Measurements from ENCODE around the gene CRYBA2. TPM values are rescaled to one million over a fixed set of nuclear protein-coding genes. Genes with fewer than 3 reads are reported as not detected.

The CRYBA2 gene, protein sequence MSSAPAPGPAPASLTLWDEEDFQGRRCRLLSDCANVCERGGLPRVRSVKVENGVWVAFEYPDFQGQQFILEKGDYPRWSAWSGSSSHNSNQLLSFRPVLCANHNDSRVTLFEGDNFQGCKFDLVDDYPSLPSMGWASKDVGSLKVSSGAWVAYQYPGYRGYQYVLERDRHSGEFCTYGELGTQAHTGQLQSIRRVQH
- not detected in 2 replicates for total RNA-seq (2014; rRNA removed; shearing (Covaris generic); ENCODE audit: low replicate concordance)

DNA sequence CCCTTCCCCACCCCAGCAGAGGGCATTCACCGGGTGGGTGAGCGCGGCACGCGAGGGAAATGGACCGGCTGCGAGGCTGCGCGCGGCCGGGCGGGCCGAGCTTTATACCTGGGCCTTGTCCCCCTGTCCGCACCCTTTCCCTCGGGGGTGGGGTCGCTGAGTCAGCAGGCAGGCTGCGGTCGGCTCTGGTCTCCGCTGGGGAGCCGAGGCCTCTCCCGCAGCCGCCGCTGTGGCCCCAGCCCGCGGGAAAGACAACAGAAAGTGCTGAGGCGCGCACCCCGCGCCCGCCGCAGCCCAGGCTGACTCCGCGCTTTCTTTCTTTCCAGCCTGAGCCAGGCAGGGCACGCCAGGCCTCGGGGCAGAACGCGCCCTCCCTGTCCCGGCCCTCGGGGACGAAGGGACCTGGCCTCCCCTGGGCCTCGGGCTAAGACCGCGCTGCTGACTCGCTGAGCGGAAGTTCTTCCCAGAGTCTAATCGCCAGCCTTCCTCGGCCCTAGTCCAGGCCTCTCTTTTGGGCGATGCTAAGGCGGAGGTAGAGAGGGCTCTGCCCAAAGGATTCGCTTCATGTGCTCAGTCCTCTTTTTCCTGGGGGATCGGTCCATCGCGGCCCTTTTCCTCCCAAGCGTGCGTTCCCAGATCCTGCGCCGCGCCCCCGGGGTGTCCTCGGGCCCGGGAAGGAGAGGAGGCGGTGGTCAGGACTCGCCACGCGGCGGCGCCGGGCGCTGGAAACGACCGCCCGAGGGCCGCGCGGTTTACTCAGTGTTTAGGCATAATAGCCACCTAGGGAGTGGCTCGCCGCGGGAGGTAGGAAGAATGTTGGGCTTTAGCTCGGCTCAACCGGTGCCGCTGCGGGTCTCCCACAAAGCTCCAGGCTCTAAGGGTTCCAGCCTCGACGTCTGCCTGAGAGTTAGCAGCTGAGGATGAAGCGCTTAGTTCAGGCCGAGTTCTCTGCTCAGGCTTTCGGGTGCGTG lies at the start of gene CRYBA2:
CRYBA2 (minus strand) TSS at position 78 of the 971 bp plus-strand sequence. CDS start 246 bp downstream, outside the sequence.
- Histone ChIP-seq H3K27me3 (peaks cover 3% of the 10 kb centered on the region; the same call in 1 of the 2 replicates), H3K4me3 (no peak within 1 kb of the TSS), H3K36me3 (no peaks in the 10 kb centered on the region), H3K9me3 (no peaks in the 10 kb centered on the region)
- DNase-seq, result no peak

DNA sequence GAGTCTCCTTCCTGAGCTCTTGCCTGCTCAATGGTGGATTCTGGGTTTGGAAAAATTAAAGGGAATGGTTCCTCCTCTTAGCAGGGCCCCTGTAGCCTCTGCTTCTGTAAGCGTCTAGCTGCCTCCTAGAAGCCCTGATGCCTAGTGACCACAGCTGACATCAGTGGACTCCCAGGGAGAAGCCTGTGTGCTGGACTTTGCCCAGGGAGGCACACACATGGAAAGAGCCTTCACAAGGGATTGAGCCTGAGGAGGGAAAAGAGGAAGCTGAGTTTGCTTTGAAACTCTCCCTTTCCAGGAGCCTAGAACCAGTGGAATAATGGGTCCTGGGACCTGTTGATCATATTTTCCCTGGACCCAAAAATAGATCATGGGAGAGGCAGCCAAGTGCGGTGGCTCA lies 49.5 kb upstream of the CRYBA2 start:
- no peak for DNase-seq
- H3K4me3 ChIP-seq, result no peak overlapping the region
- H3K36me3 ChIP-seq, result no peaks in the 10 kb centered on the region
- H3K27me3 ChIP-seq, result peaks cover 31% of the 10 kb centered on the region
- no peaks in the 10 kb centered on the region for H3K9me3 ChIP-seq

DNA sequence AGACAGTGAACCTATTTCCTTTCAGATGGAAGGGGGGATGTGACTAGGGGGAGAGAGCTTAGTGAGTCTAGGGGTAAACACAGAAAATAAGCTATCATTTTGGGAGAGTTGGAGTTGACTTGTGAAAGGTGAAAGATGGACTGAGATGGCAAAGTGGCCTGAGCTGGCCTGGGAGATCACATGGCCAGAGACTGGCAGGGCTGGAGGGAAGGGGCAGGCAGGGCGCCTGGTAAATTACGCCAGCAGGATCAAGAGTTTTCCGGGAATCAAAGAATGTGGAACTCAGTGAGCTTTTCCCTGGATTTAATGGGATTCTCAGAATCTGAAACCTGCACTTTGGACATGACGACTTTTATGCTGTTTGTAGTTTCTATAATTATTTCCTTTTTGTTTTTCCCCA lies 48.9 kb upstream of the CRYBA2 start:
- DNase-seq, result no peak
- Histone ChIP-seq H3K4me3 (no peak overlapping the region), H3K27me3 (peaks cover 31% of the 10 kb centered on the region), H3K36me3 (no peaks in the 10 kb centered on the region), H3K9me3 (no peaks in the 10 kb centered on the region)

DNA sequence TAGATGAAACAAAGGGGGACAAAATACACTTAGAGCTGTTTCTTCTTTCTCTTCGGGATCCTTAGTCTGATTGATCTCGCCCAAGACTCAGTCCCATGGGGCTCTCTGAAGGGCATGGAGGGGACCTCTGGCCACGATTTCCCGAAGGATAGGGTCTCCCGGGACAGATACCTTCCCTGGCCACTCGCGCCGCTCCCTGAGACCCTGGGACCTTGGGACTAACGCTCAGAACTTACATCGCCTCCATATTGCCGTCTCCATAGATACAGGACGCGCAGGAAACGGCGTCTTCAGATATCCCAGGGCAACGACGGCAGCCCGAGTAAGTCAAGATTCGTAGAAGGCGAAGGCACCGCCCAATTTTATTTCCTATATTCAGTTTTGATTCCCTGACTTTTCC lies 48.0 kb upstream of the CRYBA2 start, which contains the start of gene CFAP65:
CFAP65 (minus strand) TSS at position 265 of the 400 bp plus-strand sequence. CDS start 2,468 bp downstream, outside the sequence.
- Histone ChIP-seq H3K27me3 (peaks cover 31% of the 10 kb centered on the region), H3K9me3 (no peaks in the 10 kb centered on the region), H3K36me3 (no peaks in the 10 kb centered on the region), H3K4me3 (peak within 1 kb of the TSS; percentile 46)
- DNase-seq, result peak; percentile 38

DNA sequence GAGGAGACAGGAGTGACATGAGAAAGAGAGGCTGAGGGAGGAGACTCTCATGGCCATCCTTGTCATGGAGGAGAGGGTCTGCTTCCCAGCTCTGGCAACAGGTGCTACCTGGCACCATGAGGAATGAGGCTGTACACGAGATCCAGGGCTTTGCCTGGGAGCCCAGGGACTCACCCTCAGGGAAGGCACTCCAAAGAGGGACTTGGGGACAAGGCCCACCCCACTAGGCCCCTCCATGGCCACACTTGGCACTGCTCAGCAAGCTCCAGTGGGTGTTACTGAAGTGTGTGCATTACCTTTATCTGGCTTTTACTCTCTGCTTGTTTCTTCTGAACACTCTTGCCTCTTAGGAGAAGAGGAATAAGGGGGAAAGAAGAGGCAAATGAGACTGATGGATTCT lies 45.4 kb upstream of the CRYBA2 start:
- H3K36me3 ChIP-seq, result no peaks in the 10 kb centered on the region
- H3K27me3 ChIP-seq, result peaks cover 40% of the 10 kb centered on the region
- DNase-seq, result no peak

DNA sequence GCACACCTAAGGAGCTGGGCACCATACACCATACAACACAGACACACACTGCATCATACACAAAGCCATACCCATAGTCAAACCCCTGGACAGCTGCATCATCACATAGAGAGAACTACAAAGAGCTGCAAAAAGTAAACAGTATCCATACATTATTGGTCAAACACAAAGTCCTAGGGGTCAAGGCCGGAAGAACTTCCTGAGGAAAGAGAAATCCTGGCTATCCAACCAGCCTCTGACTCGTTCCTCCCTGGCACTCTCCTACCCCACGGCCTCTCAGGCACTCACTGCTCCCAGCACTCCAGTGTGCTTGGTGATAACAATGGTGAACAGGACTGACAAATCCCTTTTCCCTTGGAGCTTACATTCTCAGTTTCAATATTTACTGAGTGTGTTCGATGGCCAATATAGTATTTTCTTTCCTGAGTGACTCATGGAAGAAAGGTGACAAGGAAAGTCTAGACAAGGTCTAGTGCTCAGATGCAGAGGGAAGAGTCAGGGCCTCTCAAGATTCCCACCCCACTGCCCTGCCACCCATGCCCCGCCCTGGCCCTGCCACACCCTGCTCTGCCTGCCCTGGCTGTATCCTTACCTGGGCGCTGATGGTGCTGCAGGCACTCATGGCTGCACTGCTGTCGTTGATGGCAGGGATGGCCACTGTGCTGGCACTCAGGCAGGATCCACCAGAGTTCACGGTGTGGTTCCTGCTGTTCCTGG lies 44.7 kb upstream of the CRYBA2 start:
- no peak for DNase-seq
- Histone ChIP-seq H3K9me3 (no peaks in the 10 kb centered on the region), H3K27me3 (peaks cover 39% of the 10 kb centered on the region), H3K4me3 (no peak overlapping the region), H3K36me3 (no peaks in the 10 kb centered on the region)

More for the DNA sequence above, 45.4 kb upstream of the CRYBA2 start:
- no peak overlapping the region for H3K4me3 ChIP-seq
- H3K9me3 ChIP-seq, result no peaks in the 10 kb centered on the region

DNA sequence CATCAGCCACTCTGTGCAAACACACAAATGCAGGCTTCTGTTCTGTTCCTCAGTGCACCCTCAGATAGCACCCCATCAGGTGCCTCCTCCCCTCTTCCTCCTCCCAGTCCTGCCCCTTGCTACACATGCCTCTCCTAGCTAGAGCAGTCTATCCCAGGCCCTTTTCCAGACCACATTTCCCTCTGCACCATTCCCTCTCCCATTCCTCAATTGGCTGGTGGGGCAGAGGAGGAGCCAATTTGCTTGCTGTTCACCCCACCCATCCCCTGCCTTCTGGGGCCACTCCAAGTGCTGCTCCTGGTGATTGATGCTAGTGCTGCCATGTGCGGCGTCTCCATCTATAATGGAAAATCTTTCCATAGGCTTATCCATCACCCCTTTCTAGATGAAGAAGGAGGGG lies 42.7 kb upstream of the CRYBA2 start:
- no peak for DNase-seq
- no peaks in the 10 kb centered on the region for H3K9me3 ChIP-seq
- H3K27me3 ChIP-seq, result peaks cover 24% of the 10 kb centered on the region
- H3K4me3 ChIP-seq, result no peak overlapping the region
- H3K36me3 ChIP-seq, result no peaks in the 10 kb centered on the region

DNA sequence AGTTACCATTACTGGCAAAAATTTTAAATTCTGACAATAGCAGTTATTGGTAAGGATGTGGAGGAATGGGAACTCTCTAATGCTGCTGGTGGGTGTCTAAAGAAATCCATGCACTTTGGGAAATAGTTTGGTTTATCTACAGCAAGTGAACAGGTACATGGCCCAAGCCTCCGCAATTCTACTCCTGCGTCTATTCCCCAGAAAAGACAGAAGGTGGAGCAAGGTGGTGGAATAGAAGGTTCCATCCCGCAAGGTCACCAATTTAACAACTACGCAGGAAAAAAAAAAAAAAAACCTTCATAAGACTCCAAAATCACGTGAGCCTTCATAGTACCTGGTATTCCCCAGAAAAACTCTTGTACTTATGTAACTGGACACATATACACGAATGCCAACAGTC lies 41.6 kb upstream of the CRYBA2 start:
- H3K9me3 ChIP-seq, result no peaks in the 10 kb centered on the region
- H3K4me3 ChIP-seq, result no peak overlapping the region
- no peak for DNase-seq
- H3K27me3 ChIP-seq, result peaks cover 15% of the 10 kb centered on the region
- no peaks in the 10 kb centered on the region for H3K36me3 ChIP-seq

DNA sequence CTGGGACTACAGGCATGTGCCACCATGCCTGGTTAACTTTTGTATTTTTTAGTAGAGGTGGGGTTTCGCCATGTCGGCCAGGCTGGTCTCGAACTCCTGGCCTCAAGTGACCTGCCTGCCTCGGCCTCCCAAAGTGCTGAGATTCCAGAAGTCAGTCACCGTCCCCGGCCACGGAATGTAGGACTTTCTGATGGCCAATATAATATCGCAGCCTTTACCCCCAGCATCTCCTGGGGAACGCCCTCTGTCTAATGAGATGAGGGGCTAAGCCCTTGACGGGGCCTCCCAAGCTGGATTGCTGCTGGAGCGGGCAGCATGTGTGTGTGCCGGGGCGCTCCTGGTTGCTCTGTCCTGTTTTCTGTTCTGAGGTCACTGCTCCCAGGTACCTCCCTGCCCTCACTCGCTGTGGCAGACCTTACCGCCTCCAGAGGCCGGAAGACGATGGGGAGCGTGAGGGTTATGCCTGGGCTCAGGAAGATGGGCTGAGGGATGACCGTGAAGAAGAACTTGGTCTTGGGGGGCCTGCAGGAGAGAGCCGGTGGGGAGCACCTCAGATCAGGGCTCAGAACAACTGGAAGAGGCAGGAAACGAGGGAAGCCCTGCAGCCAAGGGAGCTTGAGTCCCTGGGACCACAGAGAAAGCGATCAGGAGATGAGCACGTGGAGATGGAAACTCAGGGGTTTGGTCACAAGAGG lies 39.0 kb upstream of the CRYBA2 start:
- no peak for DNase-seq
- H3K27me3 ChIP-seq, result peaks cover 15% of the 10 kb centered on the region

DNA sequence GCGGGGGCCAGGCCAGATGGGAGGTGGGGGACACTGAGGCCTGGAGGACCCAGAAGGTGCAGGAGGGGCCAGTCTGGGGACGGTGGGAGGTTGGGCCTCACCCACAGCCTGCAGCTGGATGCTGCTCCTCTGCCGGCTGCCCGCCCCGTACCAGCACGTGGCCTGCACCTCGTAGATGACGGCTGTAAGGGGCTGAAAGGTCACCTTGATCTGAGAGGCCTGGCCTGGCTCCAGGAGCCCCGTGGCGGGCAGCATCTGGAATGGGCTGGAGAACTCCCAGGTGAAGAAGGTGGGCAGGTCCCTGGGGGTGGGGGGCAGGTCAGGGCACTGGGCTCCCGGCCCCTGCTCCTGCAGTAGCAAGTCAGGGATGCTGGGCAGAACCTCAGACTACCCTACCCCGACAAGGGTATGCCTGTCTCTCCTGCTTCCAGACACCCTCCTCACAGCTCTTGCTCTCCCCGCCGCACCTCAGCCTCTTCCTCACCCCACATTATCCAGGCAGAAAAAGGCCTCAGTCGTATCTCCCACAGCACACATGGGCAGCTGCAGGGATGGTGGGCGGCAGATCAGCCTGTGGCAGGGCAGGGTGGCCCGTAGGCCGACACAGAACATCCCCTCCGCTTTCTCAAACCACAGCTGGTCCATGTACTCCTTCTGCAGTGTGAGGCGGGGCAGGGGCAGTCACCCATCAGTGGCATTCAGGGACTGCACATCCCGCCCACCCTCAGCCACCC lies 38.0 kb upstream of the CRYBA2 start:
- Histone ChIP-seq H3K9me3 (no peaks in the 10 kb centered on the region), H3K36me3 (no peaks in the 10 kb centered on the region), H3K4me3 (no peak overlapping the region), H3K27me3 (peaks cover 15% of the 10 kb centered on the region)
- no peak for DNase-seq

More for the DNA sequence above, 39.0 kb upstream of the CRYBA2 start:
- Histone ChIP-seq H3K9me3 (no peaks in the 10 kb centered on the region), H3K36me3 (no peaks in the 10 kb centered on the region), H3K4me3 (no peak overlapping the region)

DNA sequence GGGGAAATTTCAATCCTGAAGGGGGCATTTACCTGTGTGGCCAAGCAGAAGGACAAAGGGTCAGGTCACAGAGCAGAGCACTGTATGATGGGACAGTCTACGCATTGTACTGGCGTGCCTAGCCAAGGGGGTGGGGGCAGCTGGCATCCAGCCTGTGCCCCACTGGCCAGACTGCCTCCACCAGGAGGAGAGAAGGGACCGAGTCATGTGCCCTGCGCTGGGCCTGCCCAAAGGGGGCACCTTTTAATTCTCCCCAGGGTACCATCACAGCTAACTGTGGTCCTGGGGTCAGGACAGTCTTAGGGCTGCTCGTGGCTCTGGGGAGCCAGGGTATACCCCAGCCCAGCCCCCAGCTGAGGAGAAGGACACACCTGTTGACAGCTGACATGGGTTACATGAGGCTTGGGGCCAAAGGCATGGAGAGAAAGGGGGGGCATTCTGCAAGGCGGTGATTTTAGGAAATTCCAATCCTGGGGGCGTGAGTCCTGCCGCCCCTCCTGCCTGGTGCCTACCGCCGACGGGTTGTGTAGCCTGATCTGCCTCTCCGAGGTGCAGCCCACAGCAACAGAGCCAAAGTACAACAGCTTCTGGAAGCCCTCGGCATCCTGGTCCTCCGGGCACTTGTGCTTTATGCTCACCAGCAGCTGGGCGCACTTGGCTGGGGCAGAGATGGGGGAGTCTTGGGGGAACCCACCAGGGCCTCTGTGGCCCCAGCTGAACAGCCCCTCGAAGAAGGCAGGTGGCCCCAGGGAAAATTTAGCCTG lies 37.1 kb upstream of the CRYBA2 start:
- Histone ChIP-seq H3K9me3 (no peaks in the 10 kb centered on the region), H3K4me3 (no peak overlapping the region), H3K27me3 (peaks cover 15% of the 10 kb centered on the region), H3K36me3 (no peaks in the 10 kb centered on the region)
- DNase-seq, result no peak

DNA sequence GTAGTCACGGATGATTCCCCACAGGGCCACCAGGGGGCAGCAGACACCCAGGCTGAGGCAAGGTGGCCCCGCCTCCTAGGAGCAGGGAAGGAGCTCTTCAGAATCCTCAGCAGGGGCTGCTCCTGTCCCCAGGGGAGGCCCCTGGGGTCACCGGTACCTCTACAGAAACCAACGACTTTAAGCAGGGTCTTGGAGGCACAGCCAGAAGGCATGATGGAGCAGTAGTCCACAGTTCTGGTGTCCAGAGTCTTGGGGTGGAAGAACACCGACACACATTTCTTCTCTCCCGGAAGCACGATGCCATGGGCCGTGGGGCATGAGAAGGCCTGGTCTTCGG lies 36.6 kb upstream of the CRYBA2 start:
- Histone ChIP-seq H3K9me3 (no peaks in the 10 kb centered on the region), H3K27me3 (peaks cover 13% of the 10 kb centered on the region), H3K36me3 (no peaks in the 10 kb centered on the region), H3K4me3 (no peak overlapping the region)
- peak; percentile 64 for DNase-seq

DNA sequence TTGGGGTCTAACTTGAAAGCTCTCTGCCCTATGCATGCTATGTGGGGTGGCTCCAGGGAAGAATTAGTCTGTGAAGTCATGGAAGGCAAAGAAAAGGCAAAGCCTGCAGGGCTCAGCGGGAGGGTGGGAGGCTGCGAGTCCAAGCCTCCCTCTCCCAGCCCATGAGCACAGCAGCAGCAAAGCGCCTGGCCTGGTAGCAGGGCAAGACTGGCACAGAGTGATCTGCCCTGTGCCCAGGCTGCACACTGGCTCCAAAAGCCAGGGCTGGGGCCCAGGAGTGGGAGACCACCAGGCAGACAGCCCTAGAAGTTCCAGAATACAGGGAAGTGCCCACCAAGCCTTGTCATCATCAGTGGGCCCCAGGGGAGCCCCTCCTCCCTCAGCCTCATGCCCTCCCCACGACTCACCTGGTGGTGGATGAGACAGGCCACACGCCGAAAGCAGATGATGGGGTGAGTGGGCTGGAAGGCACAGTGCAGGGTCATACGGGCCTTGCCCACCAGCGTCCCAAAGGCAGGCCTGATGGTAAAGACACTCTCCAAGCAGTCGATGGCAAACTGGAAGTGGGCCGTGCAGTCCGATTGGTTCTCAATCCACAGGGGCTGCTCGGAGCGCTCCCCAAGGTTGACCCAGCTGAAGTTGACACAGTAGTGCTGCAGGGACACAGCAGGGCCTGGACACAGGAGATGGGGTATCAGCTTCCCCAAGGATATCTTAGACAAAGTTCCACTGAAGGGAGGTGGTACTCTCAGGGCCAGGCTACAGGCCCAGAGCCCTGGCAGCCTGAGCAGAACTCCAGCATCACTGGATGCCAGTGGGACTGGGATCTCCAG lies 36.0 kb upstream of the CRYBA2 start:
- DNase-seq, result no peak
- H3K36me3 ChIP-seq, result no peaks in the 10 kb centered on the region
- H3K9me3 ChIP-seq, result no peaks in the 10 kb centered on the region
- H3K4me3 ChIP-seq, result no peak overlapping the region
- peaks cover 8% of the 10 kb centered on the region for H3K27me3 ChIP-seq

DNA sequence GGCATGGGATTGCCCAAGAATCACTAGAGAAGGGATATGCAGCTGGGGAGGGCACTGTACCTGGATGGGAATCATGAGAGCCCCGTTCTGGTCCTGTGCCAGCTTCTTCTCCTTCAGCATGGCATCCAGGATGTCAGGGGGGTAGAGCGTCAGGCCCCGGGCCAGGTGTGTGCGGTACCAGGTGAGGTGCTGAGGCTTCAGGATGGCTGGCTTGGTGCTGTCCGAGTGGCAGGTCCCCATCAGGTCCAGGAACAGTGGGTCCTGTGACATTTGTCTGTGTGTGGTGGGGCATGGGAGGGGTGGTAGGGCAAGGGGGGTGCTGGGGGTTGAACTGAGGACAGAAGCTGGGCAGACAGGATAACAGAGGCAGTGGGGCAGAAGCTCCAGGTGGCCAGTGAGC lies 34.9 kb upstream of the CRYBA2 start:
- DNase-seq, result no peak
- H3K36me3 ChIP-seq, result no peaks in the 10 kb centered on the region
- no peak overlapping the region for H3K4me3 ChIP-seq
- H3K27me3 ChIP-seq, result no peaks in the 10 kb centered on the region
- no peaks in the 10 kb centered on the region for H3K9me3 ChIP-seq
